Memory B cell (primary cell): ENCODE measurements around the gene ARL5A.
"Not testable (repeated sequence)": the region's sequence is repeated elsewhere in the genome, so short reads cannot be mapped to it uniquely, and the experiment has no call there.

ENCODE experiments used
- ATAC-seq: fragments of 150-1000 bp; cut with Tn5 transposase; 2 replicates; pipeline ENCODE4 v1.10.0; 2021; ENCODE audit warnings: low read depth, mild to moderate bottlenecking, moderate library complexity
- DNase-seq, 2 donors: peaks; one replicate each; pipeline ENCODE4 v3.0.0; 2022; ENCODE audit warnings: low spot score in 2 of 2
- H3K27ac Mint-ChIP-seq: one replicate; pipeline ENCODE4 v1.8.0; 2022; ENCODE audit warnings: mild to moderate bottlenecking, moderate library complexity, mixed read lengths
- H3K27me3 Mint-ChIP-seq: one replicate; pipeline ENCODE4 v1.8.0; 2022; ENCODE audit warnings: mixed read lengths
- H3K36me3 Mint-ChIP-seq: one replicate; pipeline ENCODE4 v1.8.0; 2022; ENCODE audit warnings: mild to moderate bottlenecking, mixed read lengths
- H3K4me1 Mint-ChIP-seq: one replicate; pipeline ENCODE4 v1.8.0; 2022; ENCODE audit warnings: mixed read lengths
- H3K4me3 Mint-ChIP-seq: one replicate; pipeline ENCODE4 v1.8.0; 2022; ENCODE audit warnings: mild to moderate bottlenecking, moderate library complexity, mixed read lengths
- H3K9me3 Mint-ChIP-seq: one replicate; pipeline ENCODE4 v1.8.0; 2022; ENCODE audit warnings: mixed read lengths

Gene ARL5A

GRCh38 chr2:151796774-151797173, 31.4 kb downstream of the ARL5A start:
- no peaks in the 10 kb centered on the region for H3K9me3 Mint-ChIP-seq
- peaks cover 12% of the 10 kb centered on the region for H3K36me3 Mint-ChIP-seq
- DNase-seq: no peak
- H3K4me3 Mint-ChIP-seq: no peak overlapping the region
- H3K4me1 Mint-ChIP-seq: peaks cover 6% of the 10 kb centered on the region
- no peak overlapping the region for H3K27ac Mint-ChIP-seq
- no peaks in the 10 kb centered on the region for H3K27me3 Mint-ChIP-seq
- ATAC-seq: no peak

GRCh38 chr2:151795646-151796240, 32.5 kb downstream of the ARL5A start:
- peaks cover 19% of the 10 kb centered on the region for H3K36me3 Mint-ChIP-seq
- no peak for ATAC-seq
- peaks cover 9% of the 10 kb centered on the region for H3K4me1 Mint-ChIP-seq
- no peak overlapping the region for H3K4me3 Mint-ChIP-seq
- no peaks in the 10 kb centered on the region for H3K9me3 Mint-ChIP-seq
- no peaks in the 10 kb centered on the region for H3K27me3 Mint-ChIP-seq
- peak overlapping the region; percentile 17 for H3K27ac Mint-ChIP-seq
- DNase-seq: no peak

DNA sequence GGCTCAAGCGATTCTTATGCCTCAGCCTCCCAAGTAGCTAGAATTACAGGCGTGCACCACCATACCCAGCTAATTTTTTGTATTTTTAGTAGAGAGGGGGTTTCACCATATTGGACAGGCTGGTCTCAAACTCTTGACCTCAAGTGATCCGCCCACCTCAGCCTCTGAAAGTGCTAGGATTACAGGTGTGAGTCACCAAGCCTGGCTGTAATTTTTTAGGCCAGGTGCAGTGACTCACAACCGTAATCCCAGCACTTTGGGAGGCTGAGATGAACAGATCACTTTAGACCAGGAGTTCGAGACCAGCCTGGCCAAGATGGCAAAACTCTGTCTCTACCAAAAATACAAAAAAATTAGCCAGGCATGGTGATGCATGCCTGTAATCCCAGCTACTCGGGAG, 33.8 kb downstream of the ARL5A start:
- not testable (repeated sequence) for H3K4me3 Mint-ChIP-seq, H3K27me3 Mint-ChIP-seq, H3K27ac Mint-ChIP-seq, ATAC-seq, DNase-seq, H3K9me3 Mint-ChIP-seq, H3K4me1 Mint-ChIP-seq
- peaks cover 15% of the 10 kb centered on the region for H3K36me3 Mint-ChIP-seq

- Mint-ChIP-seq H3K27ac (no peak overlapping the region), H3K4me3 (no peak overlapping the region), H3K36me3 (peaks cover 15% of the 10 kb centered on the region), H3K27me3 (no peaks in the 10 kb centered on the region), H3K9me3 (no peaks in the 10 kb centered on the region), H3K4me1 (peaks cover 10% of the 10 kb centered on the region)
- ATAC-seq (no peak), DNase-seq (no peak)
Measured at GRCh38 chr2:151793123-151793522, 35.1 kb downstream of the ARL5A start.

DNA sequence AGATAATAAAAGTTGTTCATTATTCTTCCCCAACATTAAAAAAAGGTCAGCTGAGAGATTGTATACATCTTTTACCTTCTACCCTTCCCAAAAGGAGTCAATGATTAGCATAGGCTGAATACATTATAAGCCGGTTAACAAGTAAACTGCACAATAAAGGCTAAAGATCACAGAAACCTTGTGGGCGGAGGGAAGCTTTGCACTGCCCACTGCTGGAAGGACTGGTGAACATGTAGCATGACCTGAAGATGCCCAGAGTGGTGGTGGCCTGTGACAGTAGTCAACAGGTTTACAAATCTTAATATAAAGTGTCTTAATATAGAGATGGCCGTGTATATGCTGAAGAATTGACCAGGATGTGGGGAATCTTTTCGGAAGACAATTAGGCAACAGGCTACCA, 35.6 kb downstream of the ARL5A start:
- DNase-seq (no peak), ATAC-seq (no peak)
- Mint-ChIP-seq H3K27me3 (no peaks in the 10 kb centered on the region), H3K36me3 (peaks cover 18% of the 10 kb centered on the region), H3K4me1 (peaks cover 12% of the 10 kb centered on the region), H3K4me3 (no peak overlapping the region), H3K9me3 (no peaks in the 10 kb centered on the region), H3K27ac (no peak overlapping the region)

DNA sequence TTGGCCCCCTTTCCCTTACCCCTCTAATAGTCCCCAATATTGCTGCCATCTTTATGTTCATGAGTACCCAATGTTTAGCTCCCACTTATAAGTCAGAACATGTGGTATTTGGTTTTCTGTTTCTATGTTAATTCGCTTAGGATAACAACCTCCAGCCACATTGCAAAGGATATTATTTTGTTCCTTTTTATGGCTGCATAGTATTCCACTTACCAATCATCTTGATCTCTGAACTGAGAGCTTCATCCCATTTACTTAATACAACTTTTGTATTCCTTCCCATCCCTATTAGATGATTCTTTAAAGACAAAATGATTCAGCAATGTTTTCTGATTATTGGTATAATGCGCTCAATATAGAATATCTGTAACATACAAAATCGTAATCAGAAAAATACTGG, 36.7 kb downstream of the ARL5A start:
- Mint-ChIP-seq H3K36me3 (peaks cover 14% of the 10 kb centered on the region), H3K4me1 (peaks cover 14% of the 10 kb centered on the region)
- ATAC-seq: no peak

DNA sequence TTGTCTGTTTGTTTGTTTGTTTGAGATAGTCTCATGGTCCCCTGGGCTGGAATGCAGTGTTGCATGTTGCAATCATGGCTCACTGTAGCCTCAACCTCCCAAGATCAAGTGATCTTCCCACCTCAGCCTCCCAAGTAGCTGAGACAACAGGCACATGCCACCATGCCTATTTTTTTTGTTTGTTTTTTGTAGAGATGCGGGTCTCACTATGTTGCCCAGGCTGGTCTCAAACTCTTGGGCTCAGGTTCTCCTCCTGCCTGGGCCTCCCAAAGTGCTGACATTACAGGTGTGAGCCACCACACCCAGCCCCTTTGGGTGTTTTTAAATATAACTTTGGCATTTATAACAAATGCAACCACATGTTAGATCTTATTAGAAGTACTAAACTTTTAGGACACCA, 37.5 kb downstream of the ARL5A start:
- H3K36me3 Mint-ChIP-seq: peaks cover 14% of the 10 kb centered on the region
- H3K27me3 Mint-ChIP-seq: no peaks in the 10 kb centered on the region

More for the DNA sequence above, 36.7 kb downstream of the ARL5A start:
- no peaks in the 10 kb centered on the region for H3K27me3 Mint-ChIP-seq
- no peak overlapping the region for H3K4me3 Mint-ChIP-seq
- no peak overlapping the region for H3K27ac Mint-ChIP-seq
- no peaks in the 10 kb centered on the region for H3K9me3 Mint-ChIP-seq
- no peak for DNase-seq

GRCh38 chr2:151789055-151789834, 39.0 kb downstream of the ARL5A start:
- ATAC-seq: no peak
- DNase-seq: no peak
- Mint-ChIP-seq H3K36me3 (peaks cover 22% of the 10 kb centered on the region), H3K4me3 (no peak overlapping the region), H3K9me3 (no peaks in the 10 kb centered on the region), H3K4me1 (peaks cover 23% of the 10 kb centered on the region), H3K27me3 (no peaks in the 10 kb centered on the region), H3K27ac (no peak overlapping the region)

More for the DNA sequence above, 37.5 kb downstream of the ARL5A start:
- Mint-ChIP-seq H3K4me1 (peaks cover 16% of the 10 kb centered on the region), H3K9me3 (no peaks in the 10 kb centered on the region), H3K4me3 (no peak overlapping the region), H3K27ac (no peak overlapping the region)
- ATAC-seq (no peak), DNase-seq (no peak)

DNA sequence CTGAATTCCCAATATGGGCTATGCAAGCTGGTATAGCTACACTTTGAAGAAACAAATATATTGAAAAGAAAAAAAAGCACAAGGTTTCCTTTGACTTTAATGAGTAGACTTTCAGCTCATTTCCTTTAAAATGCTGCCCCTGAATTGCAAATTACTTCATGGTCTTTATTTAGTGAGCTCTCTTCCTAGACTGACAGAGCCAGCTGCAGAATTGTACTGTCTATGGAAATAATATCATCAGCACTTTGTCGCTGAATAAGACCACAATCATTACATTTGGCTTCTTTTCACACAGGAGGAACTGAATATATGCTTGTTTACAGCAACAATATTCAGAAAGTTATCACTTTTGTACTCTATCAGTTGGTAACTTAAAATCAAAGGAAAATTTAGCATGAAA, 41.7 kb downstream of the ARL5A start:
- Mint-ChIP-seq H3K27ac (peak overlapping the region; percentile 71), H3K36me3 (peaks cover 22% of the 10 kb centered on the region)
- ATAC-seq: peak; percentile 56

GRCh38 chr2:151786077-151786476, 42.1 kb downstream of the ARL5A start:
- no peaks in the 10 kb centered on the region for H3K27me3 Mint-ChIP-seq
- no peak for DNase-seq
- H3K4me1 Mint-ChIP-seq: peaks cover 20% of the 10 kb centered on the region
- ATAC-seq: no peak
- H3K4me3 Mint-ChIP-seq: no peak overlapping the region
- peaks cover 20% of the 10 kb centered on the region for H3K36me3 Mint-ChIP-seq
- H3K9me3 Mint-ChIP-seq: no peaks in the 10 kb centered on the region
- H3K27ac Mint-ChIP-seq: peak overlapping the region; percentile 71

More for the DNA sequence above, 41.7 kb downstream of the ARL5A start:
- peaks cover 21% of the 10 kb centered on the region for H3K4me1 Mint-ChIP-seq
- no peak for DNase-seq
- H3K9me3 Mint-ChIP-seq: no peaks in the 10 kb centered on the region
- H3K4me3 Mint-ChIP-seq: no peak overlapping the region
- H3K27me3 Mint-ChIP-seq: no peaks in the 10 kb centered on the region

DNA sequence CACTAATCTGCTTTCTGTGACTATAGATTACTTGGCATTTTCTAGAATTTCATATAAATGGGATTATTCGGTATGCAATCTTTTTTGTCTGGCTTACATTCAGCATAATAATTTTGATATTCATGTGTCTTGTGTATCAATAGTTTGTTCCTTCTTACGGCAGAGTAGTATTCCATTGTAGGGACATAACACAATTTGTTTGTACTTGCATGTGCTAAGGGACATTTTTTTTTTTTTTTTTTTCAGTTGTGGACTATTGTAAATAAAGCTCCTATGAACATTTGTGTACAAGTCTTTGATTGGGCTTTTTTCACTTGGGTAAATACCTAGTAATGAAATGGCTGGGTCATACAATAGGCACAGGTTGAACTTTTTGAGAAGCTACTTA, 45.1 kb downstream of the ARL5A start:
- DNase-seq (no peak), ATAC-seq (no peak)
- H3K4me1 Mint-ChIP-seq: peaks cover 15% of the 10 kb centered on the region
- H3K9me3 Mint-ChIP-seq: peaks cover 1% of the 10 kb centered on the region
- no peaks in the 10 kb centered on the region for H3K27me3 Mint-ChIP-seq
- peak overlapping the region; percentile 17 for H3K27ac Mint-ChIP-seq
- no peak overlapping the region for H3K4me3 Mint-ChIP-seq
- peaks cover 37% of the 10 kb centered on the region for H3K36me3 Mint-ChIP-seq

- H3K27ac Mint-ChIP-seq: peak overlapping the region; percentile 17
- H3K27me3 Mint-ChIP-seq: no peaks in the 10 kb centered on the region
- H3K36me3 Mint-ChIP-seq: peaks cover 38% of the 10 kb centered on the region
- peaks cover 1% of the 10 kb centered on the region for H3K9me3 Mint-ChIP-seq
- DNase-seq (no peak), ATAC-seq (no peak)
- H3K4me1 Mint-ChIP-seq: peaks cover 15% of the 10 kb centered on the region
- no peak overlapping the region for H3K4me3 Mint-ChIP-seq
Measured at GRCh38 chr2:151782378-151783132, 45.7 kb downstream of the ARL5A start.

DNA sequence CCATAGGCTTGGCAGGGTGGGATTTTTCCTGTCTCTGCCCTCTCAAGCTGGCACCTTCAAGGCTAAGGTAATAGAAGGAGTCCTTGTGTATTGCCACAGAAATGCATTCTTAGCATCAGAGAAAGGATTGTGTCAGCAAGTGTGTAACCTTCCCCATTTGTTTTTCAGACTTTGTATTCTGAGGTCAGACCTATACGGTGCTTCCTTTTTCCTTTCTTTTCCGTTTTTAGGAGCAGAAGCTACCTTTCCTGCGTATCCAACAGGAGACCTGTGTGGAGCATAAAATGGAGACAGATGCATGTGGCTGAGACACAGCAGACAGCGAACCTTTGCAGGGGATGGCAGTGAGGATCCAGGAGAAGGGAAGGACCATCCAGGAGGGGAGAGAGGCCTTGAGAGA, 46.6 kb downstream of the ARL5A start:
- DNase-seq: no peak
- Mint-ChIP-seq H3K4me3 (no peak overlapping the region), H3K36me3 (peaks cover 45% of the 10 kb centered on the region), H3K9me3 (peaks cover 1% of the 10 kb centered on the region), H3K27me3 (no peaks in the 10 kb centered on the region), H3K27ac (no peak overlapping the region), H3K4me1 (peaks cover 21% of the 10 kb centered on the region)
- ATAC-seq: no peak

GRCh38 chr2:151780938-151781337, 47.3 kb downstream of the ARL5A start:
- H3K36me3 Mint-ChIP-seq: peaks cover 52% of the 10 kb centered on the region
- no peak overlapping the region for H3K4me3 Mint-ChIP-seq
- H3K27ac Mint-ChIP-seq: peak overlapping the region; percentile 10
- H3K9me3 Mint-ChIP-seq: peaks cover 1% of the 10 kb centered on the region
- H3K27me3 Mint-ChIP-seq: no peaks in the 10 kb centered on the region
- DNase-seq (no peak), ATAC-seq (no peak)
- H3K4me1 Mint-ChIP-seq: peaks cover 18% of the 10 kb centered on the region
